Measurements from ENCODE around the gene RYR3. TPM values are rescaled to one million over a fixed set of nuclear protein-coding genes. Genes with fewer than 3 reads are reported as not detected.

The RYR3 gene
- total RNA-seq, 1 donor from 2014 or later = 0.32 TPM

- H3K27ac ChIP-seq = no peak overlapping the region
- no peaks in the 10 kb centered on the region for H3K27me3 ChIP-seq (ENCODE audit: low read depth)
- intact Hi-C loops (cut with DNase I) = no loop called here
- ATAC-seq (no peak), DNase-seq (no peak)
- no peak overlapping the region for H3K4me3 ChIP-seq
- H3K9me3 ChIP-seq = no peaks in the 10 kb centered on the region
- no peaks in the 10 kb centered on the region for H3K36me3 ChIP-seq
- no peaks in the 10 kb centered on the region for H3K4me1 ChIP-seq
- TF ChIP-seq, protein P1, sequence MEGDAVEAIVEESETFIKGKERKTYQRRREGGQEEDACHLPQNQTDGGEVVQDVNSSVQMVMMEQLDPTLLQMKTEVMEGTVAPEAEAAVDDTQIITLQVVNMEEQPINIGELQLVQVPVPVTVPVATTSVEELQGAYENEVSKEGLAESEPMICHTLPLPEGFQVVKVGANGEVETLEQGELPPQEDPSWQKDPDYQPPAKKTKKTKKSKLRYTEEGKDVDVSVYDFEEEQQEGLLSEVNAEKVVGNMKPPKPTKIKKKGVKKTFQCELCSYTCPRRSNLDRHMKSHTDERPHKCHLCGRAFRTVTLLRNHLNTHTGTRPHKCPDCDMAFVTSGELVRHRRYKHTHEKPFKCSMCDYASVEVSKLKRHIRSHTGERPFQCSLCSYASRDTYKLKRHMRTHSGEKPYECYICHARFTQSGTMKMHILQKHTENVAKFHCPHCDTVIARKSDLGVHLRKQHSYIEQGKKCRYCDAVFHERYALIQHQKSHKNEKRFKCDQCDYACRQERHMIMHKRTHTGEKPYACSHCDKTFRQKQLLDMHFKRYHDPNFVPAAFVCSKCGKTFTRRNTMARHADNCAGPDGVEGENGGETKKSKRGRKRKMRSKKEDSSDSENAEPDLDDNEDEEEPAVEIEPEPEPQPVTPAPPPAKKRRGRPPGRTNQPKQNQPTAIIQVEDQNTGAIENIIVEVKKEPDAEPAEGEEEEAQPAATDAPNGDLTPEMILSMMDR (IDR thresholded peaks at IDR 0.05) = no peak
Observed at GRCh38 chr15:33545866-33546265, 235.1 kb downstream of the RYR3 start.

DNA sequence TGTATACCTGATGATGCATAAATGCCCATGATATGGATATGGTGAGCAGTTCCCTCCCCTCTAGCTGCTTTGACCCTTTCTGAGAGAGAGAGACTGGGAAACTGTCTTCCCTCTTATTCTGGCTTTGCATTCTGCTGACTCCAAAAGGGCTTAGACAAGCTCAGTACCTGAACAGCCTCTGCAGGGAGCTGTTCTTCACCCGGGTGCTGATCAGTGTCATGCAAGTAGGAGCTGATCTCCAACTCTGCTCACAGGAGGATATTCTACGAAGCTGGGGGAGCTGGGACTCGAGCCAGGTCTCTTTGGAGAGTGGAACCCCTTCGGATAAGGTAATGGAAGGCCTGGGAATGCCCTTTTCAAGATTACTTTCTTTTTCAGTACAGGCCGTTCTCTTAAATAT is 237.1 kb downstream of the RYR3 start:
- Histone ChIP-seq H3K36me3 (no peaks in the 10 kb centered on the region), H3K9me3 (no peaks in the 10 kb centered on the region), H3K4me3 (no peak overlapping the region), H3K27ac (no peak overlapping the region), H3K27me3 (ENCODE audit: low read depth) (no peaks in the 10 kb centered on the region), H3K4me1 (no peaks in the 10 kb centered on the region)
- ATAC-seq (peak in 1 of 2 donors; percentile 44), DNase-seq (peak; percentile 25)
- intact Hi-C loops (cut with DNase I) = no loop called here
- TF ChIP-seq, protein P1 (IDR thresholded peaks at IDR 0.05) = no peak

- DNase-seq = no peak
- intact Hi-C loops (cut with DNase I) = no loop called here
- Histone ChIP-seq H3K9me3 (no peaks in the 10 kb centered on the region), H3K36me3 (no peaks in the 10 kb centered on the region), H3K4me3 (no peak overlapping the region), H3K27me3 (ENCODE audit: low read depth) (no peaks in the 10 kb centered on the region), H3K27ac (no peak overlapping the region), H3K4me1 (no peaks in the 10 kb centered on the region)
- TF ChIP-seq, protein P1 (IDR thresholded peaks at IDR 0.05) = no peak
- ATAC-seq = no peak
Observed at GRCh38 chr15:33551860-33552259, 241.1 kb downstream of the RYR3 start.

DNA sequence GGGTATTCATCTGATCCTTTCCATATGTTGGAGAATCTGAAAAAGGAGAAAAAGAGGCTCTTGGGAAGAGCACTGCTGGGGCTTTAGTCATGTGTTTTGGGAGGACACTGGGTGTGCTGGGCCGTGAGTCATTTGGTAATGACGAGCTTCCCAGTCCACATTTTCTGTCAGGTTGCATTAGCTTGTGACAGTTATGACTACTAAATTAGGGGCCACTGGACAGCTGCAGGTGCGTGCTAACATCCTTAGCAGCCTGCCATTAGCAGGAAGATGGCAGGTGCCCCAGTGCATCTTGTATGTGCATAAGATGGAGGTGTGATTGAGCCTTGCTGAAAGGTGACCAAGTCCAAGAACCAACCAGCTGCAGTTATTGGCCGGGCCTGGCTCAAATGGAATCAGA is 242.4 kb downstream of the RYR3 start:
- H3K27ac ChIP-seq = no peak overlapping the region
- no peaks in the 10 kb centered on the region for H3K4me1 ChIP-seq
- H3K4me3 ChIP-seq = no peak overlapping the region
- H3K27me3 ChIP-seq (ENCODE audit: low read depth) = no peaks in the 10 kb centered on the region
- intact Hi-C loops (cut with DNase I) = no loop called here
- H3K9me3 ChIP-seq = no peaks in the 10 kb centered on the region
- H3K36me3 ChIP-seq = no peaks in the 10 kb centered on the region
- TF ChIP-seq, protein P1 (IDR thresholded peaks at IDR 0.05) = no peak
- ATAC-seq = no peak
- DNase-seq = no peak

DNA sequence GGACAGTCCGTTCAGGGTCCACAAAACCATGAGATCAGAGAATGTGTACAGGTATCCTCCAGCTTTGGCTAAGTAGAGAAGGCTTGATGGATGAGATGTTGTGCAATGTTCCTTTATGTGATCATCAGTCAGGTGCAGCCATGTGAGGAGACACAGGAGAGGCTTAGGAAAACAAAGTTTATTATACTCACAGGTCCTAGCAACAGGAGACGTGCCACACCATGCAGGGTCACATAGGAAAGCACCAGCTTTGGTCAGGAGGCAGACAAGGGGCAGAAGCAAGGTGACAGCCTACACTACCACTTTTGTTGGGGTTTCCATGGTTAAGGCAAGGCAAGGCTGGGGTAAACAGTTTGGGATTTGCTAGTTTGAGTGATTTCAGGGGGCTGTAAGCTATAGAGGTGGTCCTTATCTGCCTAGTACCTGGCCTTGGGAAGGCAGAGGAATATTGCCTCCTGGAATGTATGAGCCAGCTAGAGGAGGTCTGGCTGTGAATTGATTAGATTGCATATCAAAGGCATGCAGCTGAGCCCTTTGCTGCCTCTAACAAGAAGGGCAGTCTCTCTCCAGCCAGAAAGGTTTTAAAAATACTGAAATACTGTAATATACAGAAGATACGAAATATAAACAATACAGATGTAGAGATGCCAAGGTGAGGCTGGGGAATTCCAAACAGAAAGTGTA is 248.6 kb downstream of the RYR3 start:
- Histone ChIP-seq H3K36me3 (no peaks in the 10 kb centered on the region), H3K27ac (no peak overlapping the region), H3K27me3 (ENCODE audit: low read depth) (no peaks in the 10 kb centered on the region), H3K9me3 (no peaks in the 10 kb centered on the region), H3K4me1 (no peaks in the 10 kb centered on the region), H3K4me3 (no peak overlapping the region)
- intact Hi-C loops (cut with DNase I) = no loop called here
- DNase-seq (no peak), ATAC-seq (no peak)
- TF ChIP-seq, protein P1 (IDR thresholded peaks at IDR 0.05) = no peak
